Measurements from ENCODE around the gene KIF3B.
"Not testable (repeated sequence)": the region's sequence is repeated elsewhere in the genome, so short reads cannot be mapped to it uniquely, and the experiment has no call there.

DNA sequence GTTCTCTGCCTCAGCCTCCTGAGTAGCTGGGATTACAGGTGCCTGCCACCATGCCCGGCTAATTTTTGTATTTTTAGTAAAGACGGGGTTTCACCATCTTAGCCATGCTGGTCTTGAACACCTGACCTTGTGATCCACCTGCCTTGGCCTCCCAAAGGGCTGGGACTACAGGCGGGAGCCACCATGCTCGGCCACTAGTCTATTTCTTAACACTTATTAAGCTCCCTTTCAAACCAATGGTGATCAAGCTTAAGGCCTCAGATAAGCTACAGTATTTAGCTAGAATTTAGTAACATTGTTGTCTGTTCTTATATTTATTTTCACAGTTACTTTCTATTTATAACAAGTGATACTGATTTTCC, 11.8 kb downstream of the KIF3B start:
- TF ChIP-seq, protein P1, sequence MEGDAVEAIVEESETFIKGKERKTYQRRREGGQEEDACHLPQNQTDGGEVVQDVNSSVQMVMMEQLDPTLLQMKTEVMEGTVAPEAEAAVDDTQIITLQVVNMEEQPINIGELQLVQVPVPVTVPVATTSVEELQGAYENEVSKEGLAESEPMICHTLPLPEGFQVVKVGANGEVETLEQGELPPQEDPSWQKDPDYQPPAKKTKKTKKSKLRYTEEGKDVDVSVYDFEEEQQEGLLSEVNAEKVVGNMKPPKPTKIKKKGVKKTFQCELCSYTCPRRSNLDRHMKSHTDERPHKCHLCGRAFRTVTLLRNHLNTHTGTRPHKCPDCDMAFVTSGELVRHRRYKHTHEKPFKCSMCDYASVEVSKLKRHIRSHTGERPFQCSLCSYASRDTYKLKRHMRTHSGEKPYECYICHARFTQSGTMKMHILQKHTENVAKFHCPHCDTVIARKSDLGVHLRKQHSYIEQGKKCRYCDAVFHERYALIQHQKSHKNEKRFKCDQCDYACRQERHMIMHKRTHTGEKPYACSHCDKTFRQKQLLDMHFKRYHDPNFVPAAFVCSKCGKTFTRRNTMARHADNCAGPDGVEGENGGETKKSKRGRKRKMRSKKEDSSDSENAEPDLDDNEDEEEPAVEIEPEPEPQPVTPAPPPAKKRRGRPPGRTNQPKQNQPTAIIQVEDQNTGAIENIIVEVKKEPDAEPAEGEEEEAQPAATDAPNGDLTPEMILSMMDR (IDR thresholded peaks at IDR 0.05): not testable (repeated sequence)
- TF ChIP-seq EZH2 (IDR thresholded peaks at IDR 0.05; ENCODE audit: borderline replicate concordance, insufficient read depth, low read depth, low read length, poor library complexity, severe bottlenecking): not testable (repeated sequence)

Measured in B cell (primary cell).